Endothelial cell of umbilical vein (primary cell): ENCODE measurements around the gene HOXD4.

Experiments
- CTCF ChIP-seq, 2 donors: IDR thresholded peaks; 1 replicate in 1 of 2; 2 replicates in 1 of 2; pipeline ENCODE4 v1.5.1; 2011; ENCODE audit warnings: low read length in 2 of 2, mild to moderate bottlenecking in 2 of 2, moderate library complexity in 2 of 2, control low read depth in 1 of 2, inconsistent platforms in 1 of 2, low read depth in 1 of 2; ENCODE audit not compliant: insufficient read depth in 1 of 2; ENCODE audit errors: extremely low read depth in 1 of 2
- EZH2 ChIP-seq: IDR thresholded peaks from 2 replicates; pipeline ENCODE4 v1.6.1; 2012; ENCODE audit warnings: borderline replicate concordance, low read depth, mild to moderate bottlenecking, moderate library complexity, low read length, inconsistent platforms; ENCODE audit not compliant: severe bottlenecking
- FOS ChIP-seq: IDR thresholded peaks from 2 replicates; pipeline ENCODE4 v1.6.1; 2011; ENCODE audit warnings: mild to moderate bottlenecking, low read length, moderate library complexity, borderline replicate concordance; ENCODE audit not compliant: insufficient read depth
- GATA2 ChIP-seq: IDR thresholded peaks from 2 replicates; pipeline ENCODE4 v1.7.0; 2011; ENCODE audit warnings: low read depth, mild to moderate bottlenecking, moderate library complexity, mixed read lengths, low read length; ENCODE audit not compliant: insufficient read length, insufficient read depth
- MAX ChIP-seq: IDR thresholded peaks from 2 replicates; pipeline ENCODE4 v1.6.1; 2011; ENCODE audit not compliant: insufficient read depth, insufficient read length
- POLR2A ChIP-seq: IDR thresholded peaks from 2 replicates; pipeline ENCODE4 v1.6.1; 2012; ENCODE audit warnings: low read depth, mild to moderate bottlenecking, control low read depth, low read length
- POLR2AphosphoS5 ChIP-seq: IDR thresholded peaks from 2 replicates; pipeline ENCODE4 v1.6.1; 2012; ENCODE audit warnings: low read depth, mild to moderate bottlenecking, control low read depth, low read length, moderate library complexity; ENCODE audit not compliant: insufficient read depth

- no peak for TF ChIP-seq CTCF (IDR thresholded peaks at IDR 0.05; ENCODE audit: extremely low read depth in 1 of 2, insufficient read depth in 1 of 2, low read depth in 1 of 2, low read length in 2 of 2)
- no peak for TF ChIP-seq EZH2
- no peak for TF ChIP-seq POLR2AphosphoS5
- no peak for TF ChIP-seq POLR2A
- no peak for TF ChIP-seq GATA2
- TF ChIP-seq MAX: no peak
- TF ChIP-seq FOS: no peak
Measured at GRCh38 chr2:176105078-176105729, 46.1 kb upstream of the HOXD4 start.
